HepG2 (cell line): Measurements from ENCODE around the gene BIRC6.
"Not testable (repeated sequence)": the region's sequence is repeated elsewhere in the genome, so short reads cannot be mapped to it uniquely, and the experiment has no call there.

ENCODE experiments used
- CTCF ChIP-seq: sonication (generic); formaldehyde crosslinking; IDR thresholded peaks from 2 replicates; pipeline ENCODE4 v1.5.0; 2020; ENCODE audit warnings: mild to moderate bottlenecking, missing genetic modification reagents, moderate library complexity
- FOXK2 ChIP-seq: fragments of 450-650 bp; IDR thresholded peaks from 2 replicates; pipeline ENCODE4 v1.6.1; 2016
- POLR2A ChIP-seq, 2 experiments: IDR thresholded peaks; 2 replicates each; pipeline ENCODE4 v1.6.1; 2011; ENCODE audit warnings: low read depth in 2 of 2, low read length in 2 of 2, mild to moderate bottlenecking in 1 of 2, moderate library complexity in 1 of 2; ENCODE audit not compliant: insufficient read depth in 1 of 2
- ZNF570 ChIP-seq: sonication (generic); formaldehyde crosslinking; IDR thresholded peaks from 2 replicates; pipeline ENCODE4 v1.4.0; 2020; ENCODE audit warnings: mild to moderate bottlenecking, missing genetic modification reagents, borderline replicate concordance

- TF ChIP-seq POLR2A (IDR thresholded peaks at IDR 0.05; ENCODE audit: insufficient read depth in 1 of 2, low read depth in 2 of 2, low read length in 2 of 2); ZNF570 (CRISPR knock-in tag); CTCF; FOXK2: not testable (repeated sequence)
Observed at GRCh38 chr2:32365679-32366078, 8.9 kb downstream of the BIRC6 start.
